ENCODE results near the gene OR6V1.
A peak's percentile ranks its signal among the peaks of the same experiment; 100 is the strongest.

OR6V1 gene, protein sequence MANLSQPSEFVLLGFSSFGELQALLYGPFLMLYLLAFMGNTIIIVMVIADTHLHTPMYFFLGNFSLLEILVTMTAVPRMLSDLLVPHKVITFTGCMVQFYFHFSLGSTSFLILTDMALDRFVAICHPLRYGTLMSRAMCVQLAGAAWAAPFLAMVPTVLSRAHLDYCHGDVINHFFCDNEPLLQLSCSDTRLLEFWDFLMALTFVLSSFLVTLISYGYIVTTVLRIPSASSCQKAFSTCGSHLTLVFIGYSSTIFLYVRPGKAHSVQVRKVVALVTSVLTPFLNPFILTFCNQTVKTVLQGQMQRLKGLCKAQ

DNA sequence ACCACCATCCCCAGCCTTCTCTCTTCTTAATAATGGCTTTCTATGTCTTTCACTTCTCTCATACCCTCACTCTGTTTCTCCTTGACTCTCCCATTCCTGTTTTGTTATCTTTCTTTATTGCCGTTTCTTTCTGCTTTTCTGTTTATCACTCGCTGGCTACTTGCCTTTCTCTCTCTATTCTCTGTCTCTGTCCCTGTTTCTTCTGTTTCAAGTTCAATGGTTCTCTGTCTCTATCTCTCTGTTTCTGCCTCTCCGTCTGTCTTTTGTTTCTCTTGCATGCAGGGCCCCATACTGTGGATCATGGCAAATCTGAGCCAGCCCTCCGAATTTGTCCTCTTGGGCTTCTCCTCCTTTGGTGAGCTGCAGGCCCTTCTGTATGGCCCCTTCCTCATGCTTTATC is at the start of gene OR6V1:
OR6V1 (plus strand) TSS at position 301 of the 400 bp plus-strand sequence; CDS start at position 301, 0 bp downstream.
- no peak for DNase-seq (ENCODE audit: low spot score)

DNA sequence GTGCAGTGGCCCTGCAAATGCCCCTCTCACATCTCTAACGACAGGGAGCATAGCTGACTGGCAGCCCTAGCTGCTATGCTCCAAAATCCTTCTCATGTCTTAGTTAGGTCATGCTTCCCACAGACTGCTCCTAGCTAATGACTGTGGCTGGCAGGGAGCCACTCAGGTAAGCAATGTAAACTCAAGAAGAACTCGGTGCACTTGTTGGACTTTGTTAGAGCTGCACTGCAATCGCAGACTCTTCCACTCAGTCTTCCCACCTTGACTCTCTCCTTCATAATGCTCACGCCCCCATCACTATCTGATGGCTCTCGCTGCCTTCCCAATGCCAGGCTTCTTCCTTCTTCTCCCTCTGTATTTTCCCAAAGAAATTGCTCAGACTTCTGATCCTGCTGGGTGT is 49.2 kb upstream of the OR6V1 start:
- no peak for DNase-seq (ENCODE audit: low spot score)

DNA sequence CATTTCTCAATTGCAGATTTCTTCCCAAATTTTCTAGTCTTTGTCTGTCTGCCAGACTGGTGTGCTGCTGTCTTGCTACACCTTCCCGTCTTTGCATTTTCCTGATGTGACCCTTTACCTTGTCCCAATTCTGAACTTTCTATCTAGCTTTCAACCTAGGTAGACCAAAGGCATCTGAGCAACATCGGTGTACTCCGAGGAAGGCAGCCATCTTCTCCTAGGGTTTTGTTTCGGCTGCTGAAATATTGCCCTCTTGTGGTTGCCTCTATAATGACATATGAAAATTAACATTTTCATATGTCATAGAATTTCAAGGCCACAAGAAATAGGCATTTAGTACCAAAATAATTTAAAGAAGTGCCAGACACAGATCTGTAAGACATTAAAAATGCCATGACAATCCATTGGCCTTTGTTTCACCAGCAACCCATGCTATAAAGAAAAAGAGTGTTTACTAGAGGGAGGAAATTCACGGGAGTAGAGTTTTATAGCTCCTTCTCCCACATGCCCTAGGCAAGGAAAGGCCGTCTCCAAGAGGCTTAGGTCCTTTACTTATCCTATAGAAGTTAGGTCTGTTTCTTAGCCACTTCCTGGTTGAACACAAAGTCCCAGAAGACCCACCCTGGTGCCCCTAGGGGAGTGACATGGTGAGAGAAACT is 48.6 kb upstream of the OR6V1 start:
- peak; percentile 56 for DNase-seq (ENCODE audit: low spot score)

DNA sequence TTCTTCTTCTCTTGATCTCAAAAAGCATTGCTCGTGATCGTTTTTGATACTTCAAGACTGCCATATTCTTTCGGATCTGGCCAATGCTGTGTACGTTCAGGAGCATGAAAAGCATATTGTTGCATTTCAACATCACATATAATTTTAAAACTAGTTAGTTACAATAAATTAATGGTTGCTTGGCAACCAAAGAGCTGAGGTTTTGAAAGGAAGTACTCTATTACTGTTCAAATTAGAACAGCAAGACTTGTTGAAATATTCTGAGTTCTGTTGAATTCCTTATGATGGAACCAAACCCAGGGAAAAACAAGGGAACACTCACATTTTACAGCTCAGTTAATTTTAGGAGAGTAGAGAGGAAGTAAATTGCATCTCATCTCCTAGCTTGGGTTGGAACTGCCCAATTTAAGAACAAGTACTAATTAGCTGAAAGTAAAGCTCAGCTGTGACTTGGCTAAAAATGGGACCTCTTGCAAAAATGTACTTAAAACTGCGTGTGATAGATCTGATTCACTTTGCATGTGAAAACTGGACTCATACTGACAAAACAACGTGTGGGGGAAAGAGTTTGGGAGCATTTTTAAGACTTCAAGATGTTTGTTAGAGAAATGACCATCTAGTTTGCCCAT is 46.4 kb upstream of the OR6V1 start:
- no peak for DNase-seq (ENCODE audit: low spot score)

DNA sequence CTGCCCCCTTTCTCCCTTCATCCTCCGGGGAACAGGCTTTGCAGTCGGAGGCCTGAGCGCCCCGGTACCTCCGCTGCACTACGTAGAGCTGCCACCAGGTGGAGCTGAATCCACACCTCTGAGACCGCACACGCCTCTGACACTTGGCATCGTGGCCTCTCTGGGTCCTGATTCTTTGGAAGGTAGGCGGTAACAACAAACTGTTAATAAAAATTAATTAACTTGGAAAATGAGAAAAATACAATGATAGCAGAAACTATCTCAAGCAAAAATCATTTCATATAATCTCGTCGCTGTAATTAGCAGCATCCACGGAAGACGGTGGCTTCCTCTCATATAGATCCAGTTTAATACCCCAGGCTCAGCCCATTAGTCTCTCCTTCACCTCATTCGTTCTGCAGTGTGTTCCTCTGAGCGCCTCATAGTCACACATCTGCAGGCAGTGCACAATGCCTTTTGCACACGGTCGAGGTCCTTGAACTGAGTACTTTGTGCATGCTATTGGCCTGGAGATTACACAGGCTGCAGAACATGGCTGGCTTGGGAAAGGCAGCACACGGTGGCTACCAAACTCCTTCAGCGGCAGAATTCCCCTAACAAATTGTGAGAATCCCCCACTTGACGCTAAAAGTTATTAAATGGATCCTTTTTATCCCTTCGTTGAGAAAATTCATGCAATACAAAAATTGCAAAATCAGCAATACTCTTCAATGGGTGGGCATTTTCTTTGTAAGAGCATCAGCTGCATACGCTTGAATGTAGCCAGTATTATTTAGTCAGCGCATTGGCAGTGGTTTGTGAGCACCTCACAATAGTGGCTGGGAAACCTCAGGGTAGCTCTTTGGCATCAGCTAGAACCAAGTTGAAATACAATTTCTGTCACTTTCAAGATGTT is 43.9 kb upstream of the OR6V1 start:
- peak; percentile 87 for DNase-seq (ENCODE audit: low spot score)

DNA sequence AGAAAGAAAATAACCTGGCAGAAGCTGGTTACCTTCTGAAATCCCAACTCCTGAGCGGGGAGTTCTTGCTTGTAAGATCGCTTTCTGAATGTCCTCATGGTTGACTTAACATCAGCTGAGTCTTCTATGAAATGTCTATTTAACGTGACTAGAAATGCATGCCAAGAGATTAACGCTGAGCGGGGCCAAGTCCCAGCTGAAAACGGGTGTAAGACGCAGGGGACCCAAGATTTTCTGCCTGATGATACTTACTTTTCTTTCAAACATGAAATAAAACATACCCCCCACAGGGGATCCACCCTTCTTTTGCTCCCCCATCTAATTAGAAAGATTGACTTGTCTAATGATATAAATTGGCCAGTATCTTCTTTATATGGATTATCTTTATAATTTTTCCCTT is 40.1 kb upstream of the OR6V1 start:
- no peak for DNase-seq (ENCODE audit: low spot score)

DNA sequence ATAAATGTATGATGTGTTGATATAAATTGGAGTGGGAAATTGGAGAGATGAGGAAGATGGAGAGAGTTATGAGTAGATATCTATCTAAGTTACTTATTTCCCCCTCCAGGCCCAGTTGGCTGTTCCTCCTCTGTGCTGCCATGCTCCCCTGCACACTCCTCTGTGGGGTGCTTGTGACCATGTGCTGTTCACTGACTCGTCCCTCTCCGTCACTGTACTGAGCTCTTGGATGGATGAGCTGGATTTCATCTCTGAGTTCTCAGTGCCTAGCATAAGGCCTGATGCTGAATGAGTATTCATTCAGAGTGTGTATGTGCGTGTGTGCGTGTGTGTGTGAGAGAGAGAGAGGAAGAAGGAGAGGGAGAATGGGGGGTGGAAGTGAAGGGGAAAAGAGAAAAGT is 39.7 kb upstream of the OR6V1 start:
- DNase-seq (ENCODE audit: low spot score): no peak

DNA sequence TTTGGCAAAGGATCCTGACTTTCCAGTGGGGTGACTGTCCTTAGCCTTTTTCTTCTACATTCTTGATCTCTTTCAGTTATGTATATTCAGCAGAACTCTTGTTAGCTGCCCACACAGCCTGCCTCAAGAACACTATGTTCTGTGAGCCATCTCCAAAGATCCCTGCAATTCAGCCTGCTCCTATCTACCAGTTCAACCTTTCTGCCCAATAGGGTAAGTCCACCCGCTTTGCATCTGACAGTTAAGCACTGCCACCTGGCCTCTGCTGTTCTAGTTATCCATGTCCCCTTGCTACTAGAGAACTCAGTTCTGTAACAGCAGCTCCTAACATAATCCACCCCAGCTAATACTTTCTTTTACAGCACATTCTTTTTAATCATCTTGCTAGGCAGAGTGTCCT is 38.7 kb upstream of the OR6V1 start:
- DNase-seq (ENCODE audit: low spot score): no peak

DNA sequence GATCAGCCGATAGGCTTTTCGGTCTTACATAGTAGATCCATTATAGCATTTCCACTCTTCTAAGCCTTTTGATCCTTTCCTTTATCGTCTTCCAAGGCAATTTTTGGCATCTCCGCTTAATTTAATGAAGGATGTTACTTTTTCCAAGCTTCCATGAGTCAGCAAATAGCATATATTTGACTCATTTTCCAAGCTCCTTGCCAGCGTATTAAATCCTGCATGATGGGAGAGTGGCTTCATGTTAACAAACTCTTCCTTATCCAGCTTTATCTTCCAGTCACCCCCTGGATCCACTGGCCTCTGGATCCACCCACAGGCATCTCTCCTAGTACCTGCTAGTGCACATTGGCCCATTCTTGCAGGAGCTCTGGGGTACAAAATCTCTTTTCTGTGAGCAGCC is 38.2 kb upstream of the OR6V1 start:
- DNase-seq (ENCODE audit: low spot score): no peak

DNA sequence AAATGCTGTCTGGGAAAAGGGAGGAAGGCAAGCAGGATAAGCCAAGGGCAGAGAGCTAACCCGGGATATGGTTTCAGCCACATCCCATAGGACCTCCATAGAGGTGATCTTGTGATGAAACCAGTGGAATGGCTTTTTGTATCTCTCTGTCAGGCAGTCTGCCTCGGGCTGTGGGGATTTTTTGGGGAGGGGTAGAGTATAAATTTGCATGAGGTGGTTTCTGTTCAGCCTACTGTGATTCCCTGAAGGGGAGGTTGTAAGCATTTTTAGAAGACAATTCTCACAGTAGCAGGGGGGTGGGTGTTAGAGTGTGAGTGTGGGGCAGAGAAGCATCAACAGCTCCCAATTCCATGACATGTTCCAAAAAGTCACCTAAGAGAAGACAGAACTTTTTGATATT is 37.1 kb upstream of the OR6V1 start:
- DNase-seq (ENCODE audit: low spot score): no peak

DNA sequence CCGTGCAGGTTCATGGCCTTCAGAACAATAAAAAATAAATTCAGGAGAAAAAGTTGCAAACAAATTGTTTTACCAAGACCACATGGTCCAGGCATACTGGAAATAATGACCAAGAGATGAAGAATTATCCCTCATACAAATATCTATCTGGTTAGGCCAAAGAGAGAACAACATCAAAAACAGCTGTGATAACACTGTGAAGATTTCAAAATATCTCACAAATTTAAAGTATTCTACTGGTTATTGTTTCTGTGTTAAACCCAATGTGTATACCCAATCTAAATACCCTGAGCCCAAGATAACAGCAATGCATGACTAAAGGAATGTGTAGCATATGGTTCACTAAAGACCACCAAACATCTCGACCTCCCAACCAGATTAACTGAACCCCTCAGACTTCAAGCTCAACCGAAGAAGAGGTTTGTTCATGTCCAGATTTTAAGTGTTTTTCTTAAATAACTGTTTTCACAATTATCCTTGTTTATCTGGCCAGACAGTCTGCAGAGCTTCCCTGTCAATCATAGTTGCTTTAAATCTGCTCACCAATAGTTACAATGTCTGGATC is 36.1 kb upstream of the OR6V1 start:
- DNase-seq (ENCODE audit: low spot score): no peak

DNA sequence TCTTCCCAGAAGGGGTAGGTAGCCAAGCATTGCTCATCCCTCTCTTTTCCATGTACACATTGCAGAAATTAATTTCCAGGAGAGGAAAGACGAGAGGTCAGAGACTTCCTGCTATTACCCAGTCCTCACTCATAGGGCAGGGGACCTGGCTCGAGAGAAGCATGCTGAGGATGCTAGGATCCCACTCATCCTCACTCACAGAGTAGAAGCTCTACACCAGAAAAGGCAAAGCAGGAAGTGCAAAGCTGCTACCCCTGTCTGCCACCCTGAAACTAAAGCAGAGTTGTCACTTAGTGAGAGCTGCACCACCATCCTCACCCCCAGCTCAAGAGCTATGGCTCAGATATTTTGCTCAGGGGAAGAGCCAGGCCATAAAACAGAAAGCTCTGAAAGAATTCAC is 35.1 kb upstream of the OR6V1 start:
- DNase-seq (ENCODE audit: low spot score): no peak

DNA sequence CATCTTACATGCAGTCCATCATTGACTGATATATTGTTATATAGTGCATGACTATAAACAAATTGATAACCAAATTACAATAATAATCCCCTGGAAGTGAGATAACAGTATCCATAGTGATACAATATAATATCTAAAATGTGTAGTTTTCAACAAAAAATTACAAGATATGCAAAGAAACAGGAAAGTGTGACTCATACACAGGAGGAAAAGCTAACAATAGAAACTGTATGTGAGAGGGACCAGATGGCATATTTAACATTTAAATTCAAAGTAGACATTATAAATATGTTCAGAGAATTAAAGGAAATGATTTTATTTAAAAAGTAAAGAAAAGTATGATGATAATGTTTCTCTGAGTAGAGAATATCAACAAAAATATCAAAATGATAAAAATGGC is 33.2 kb upstream of the OR6V1 start:
- DNase-seq (ENCODE audit: low spot score): no peak

DNA sequence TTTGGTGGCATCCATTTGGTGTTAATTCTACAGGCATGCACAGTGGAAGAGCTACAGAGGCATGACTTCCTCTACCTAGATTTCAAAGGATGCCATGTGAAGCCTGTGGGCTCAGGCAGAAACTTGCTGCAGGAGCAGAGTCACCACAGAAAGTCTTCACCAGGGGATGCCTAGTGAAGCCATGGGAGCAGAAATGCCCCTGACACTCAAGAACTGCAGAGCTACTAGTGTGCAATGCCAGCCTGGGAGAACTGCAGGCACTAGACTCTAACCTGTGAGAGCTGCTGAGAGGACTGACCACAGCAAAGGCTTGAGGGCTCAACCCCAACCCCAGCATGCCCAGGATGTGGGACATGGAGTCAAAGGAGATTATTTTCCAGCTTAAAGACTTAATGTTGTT is 29.1 kb upstream of the OR6V1 start:
- DNase-seq (ENCODE audit: low spot score): no peak

DNA sequence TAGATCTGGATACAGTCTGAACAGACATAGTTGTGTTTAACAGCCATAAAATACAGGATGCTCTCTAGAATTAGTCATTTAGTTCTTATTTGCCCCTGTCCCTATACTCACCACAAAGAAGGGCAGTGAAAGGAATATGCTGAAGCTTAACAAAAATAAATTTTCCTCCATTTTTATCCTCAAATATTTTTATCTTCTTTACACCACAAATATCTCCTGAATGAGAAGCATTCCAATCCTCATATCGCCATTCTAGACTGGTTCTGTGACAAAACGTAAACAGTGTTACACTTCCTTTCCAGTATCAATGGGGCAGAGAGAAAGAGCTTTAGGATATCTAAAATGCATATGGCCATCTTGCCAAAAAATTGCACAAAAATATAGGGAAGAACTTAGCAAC is 26.8 kb upstream of the OR6V1 start:
- DNase-seq (ENCODE audit: low spot score): no peak

DNA sequence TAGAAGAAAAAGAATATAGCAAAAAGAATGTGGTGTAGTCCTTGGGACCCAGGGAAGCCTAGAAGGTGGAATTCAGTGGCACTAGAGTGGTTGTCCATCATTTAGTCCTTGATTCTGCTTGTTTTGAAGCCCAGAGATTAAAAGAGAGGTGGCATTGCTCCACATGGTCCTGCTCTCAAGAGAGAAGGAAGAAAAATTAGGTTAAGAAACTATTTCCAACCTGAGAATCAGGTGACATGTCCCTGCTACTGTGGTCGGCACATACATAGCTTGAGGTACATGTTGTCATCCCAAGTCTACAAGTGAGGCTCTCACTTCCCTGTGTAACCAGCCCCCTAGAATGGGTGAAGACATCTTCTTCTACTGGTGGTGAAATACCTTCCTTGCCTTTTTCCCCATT is 25.1 kb upstream of the OR6V1 start, which contains the start of gene OR9A2:
OR9A2 (minus strand) TSS at position 101 of the 400 bp plus-strand sequence; CDS start at position 101, 0 bp downstream.
- DNase-seq (ENCODE audit: low spot score): no peak

DNA sequence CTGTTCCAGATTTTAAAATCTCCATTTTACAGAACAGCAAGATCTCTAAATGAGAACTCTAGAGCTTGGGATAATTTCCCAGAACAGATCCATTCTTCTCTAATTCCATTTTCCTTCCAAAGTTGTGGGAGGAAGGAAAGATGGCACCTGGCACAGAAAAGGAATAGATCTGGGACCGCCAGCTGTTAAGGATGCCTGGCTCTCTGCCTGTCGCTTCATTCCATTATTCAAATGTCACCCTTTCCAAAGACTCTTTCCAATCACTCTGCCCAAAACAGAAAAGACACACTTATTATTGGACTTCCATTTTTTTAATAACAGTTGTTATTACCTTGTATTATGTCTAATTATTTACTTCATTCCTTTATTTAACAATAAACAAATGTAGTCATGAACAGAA is 24.5 kb upstream of the OR6V1 start:
- DNase-seq (ENCODE audit: low spot score): no peak

DNA sequence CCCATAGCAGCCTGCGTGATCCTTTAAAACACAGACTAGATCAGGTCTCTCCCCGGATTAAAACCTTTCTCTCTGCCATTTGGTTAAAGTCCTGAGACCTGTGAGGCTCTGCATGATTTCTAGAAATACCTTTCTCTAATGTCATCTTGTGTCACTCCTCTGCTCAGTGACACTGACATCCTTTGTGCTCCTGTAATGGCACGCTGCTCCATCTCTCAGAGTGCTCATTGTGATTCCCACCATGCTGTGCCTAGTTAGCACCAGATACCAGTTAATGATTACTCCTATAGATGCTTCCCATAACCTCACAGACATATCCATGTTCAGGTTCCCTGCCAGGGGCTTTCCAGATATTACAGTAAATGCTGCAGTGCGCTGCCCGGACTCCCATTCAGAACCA is 13.5 kb upstream of the OR6V1 start:
- DNase-seq (ENCODE audit: low spot score): no peak

DNA sequence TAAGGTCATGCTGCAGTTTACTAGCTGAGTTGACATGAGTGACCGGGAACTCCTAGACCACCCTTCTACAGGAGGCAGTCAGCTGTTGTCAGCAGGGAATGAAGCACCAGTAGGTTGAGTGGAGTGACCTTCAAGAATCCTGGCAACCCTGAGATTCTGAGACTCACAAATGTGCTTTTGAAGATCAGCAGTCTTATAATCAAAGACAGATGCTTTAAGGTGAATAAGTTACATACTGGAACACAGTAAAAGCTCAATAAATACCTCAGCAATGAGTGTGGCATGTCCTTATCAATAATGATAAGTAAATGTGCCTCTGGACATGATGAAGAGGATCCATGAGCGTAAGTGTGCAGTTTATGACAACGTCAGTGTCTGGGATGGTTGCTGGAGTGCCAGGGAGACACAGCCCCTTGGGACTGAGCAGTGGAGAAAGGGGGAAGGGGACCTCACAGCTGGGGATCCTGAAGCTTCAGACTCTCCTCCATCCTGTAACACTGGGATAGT is 11.9 kb upstream of the OR6V1 start:
- no peak for DNase-seq (ENCODE audit: low spot score)

DNA sequence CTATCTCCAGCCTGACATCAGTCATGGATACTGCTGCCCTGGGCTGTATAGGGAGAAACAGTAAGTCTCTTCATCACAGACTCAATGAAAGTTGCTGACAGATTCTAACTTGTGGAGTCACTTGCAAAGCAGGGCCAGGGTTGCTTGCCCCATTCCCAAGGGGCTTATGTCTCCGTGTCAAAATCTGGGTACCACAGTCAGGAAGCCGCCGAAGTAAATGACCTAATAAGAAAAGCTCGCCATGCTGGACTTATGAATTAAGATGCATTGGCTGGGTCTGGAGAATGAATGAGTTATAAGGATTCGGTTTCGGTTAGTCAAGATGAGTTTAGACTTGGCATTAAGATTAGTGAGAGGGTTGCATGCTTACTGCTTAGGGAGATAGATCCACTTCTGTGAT is 10.8 kb upstream of the OR6V1 start:
- DNase-seq (ENCODE audit: low spot score): no peak

DNA sequence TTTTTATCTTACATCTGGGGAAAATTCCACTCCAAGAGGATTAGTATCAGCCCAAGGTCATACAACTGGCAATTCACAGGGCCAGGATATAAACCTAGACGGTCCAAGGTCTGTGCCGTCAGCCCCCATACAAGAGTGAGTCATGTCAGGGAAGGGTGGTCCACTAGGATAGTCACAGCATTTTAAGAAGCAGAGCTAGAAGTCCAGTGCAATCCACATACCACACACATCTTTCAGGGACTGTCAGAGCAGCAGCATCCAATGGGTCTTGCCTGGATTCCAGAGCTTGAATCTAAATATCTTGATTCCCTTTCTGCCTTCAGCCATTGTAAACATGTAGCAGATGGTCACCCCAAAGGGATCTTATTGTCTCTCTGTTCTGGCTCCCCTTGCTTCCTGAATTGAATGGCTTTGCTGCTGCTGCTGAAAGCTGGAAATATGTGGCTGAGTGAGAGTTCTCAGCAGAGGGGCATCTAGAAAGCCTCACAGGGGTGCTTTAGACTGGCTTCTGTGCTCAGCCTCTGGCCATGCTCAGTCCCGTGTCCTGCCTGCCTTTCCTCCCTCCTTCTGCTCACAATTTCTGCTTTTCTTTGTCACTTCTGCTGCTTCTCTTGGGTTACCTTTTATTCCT is 9.9 kb upstream of the OR6V1 start:
- no peak for DNase-seq (ENCODE audit: low spot score)
